HepG2 (cell line): ENCODE measurements around the gene SYS1. TPM values are rescaled to one million over a fixed set of nuclear protein-coding genes. Genes with fewer than 3 reads are reported as not detected.
"Not testable (repeated sequence)": the region's sequence is repeated elsewhere in the genome, so short reads cannot be mapped to it uniquely, and the experiment has no call there.

Source experiments
- ATAC-seq: fragments of 200-7000 bp; cut with Tn5 transposase; 3 replicates; pipeline ENCODE4 v1.9.1; 2020; ENCODE audit warnings: mild to moderate bottlenecking, moderate library complexity
- BruUV-seq: library from RNA; stranded (reverse); fragments of 400-500 nt; replicated peaks from 2 replicates; lab custom pipeline; 2021; lab: Mats Ljungman, UMichigan
- CTCF ChIA-PET: fragments of 300-600 bp; formaldehyde crosslinking; extraction: SDS; loops from one replicate; lab custom pipeline; 2021; ENCODE audit warnings: low total read pairs, inconsistent platforms, low intra/inter-chr PET ratio; lab: Yijun Ruan, JAX
- POLR2A ChIA-PET: fragments of 350-600 bp; sonication (Branson Sonifier 250); formaldehyde crosslinking; loops from one replicate; lab custom pipeline; 2020; ENCODE audit warnings: antibody characterized with exemption, inconsistent platforms; lab: Yijun Ruan, JAX
- DNase-seq: peaks from one replicate; pipeline ENCODE4 v3.0.0-alpha.2; 2015; ENCODE audit warnings: low spot score
- FAIRE-seq: peaks from 3 replicates; lab custom pipeline; 2011; peaks lifted over from hg19 to GRCh38; lab: Jason Lieb, UNC
- H2AFZ ChIP-seq: one replicate; pipeline ENCODE4 v1.6.1; 2011; ENCODE audit warnings: low read length, inconsistent platforms
- H3K27ac ChIP-seq: fragments of 300-600 bp; 3 replicates; pipeline ENCODE4 v1.8.0; 2011; ENCODE audit warnings: mixed run types, mild to moderate bottlenecking, mixed read lengths, low read length, inconsistent platforms; ENCODE audit not compliant: insufficient read depth; ENCODE audit errors: extremely low read length
- H3K27me3 ChIP-seq, 2 experiments: fragments of 200-600 bp in 1 of 2; 2 replicates in 1 of 2; 3 replicates in 1 of 2; pipeline versions ENCODE4 v1.6.0 to v1.8.0; 2011; ENCODE audit warnings: low read length in 2 of 2, mild to moderate bottlenecking in 2 of 2, moderate library complexity in 2 of 2, inconsistent platforms in 1 of 2; ENCODE audit not compliant: insufficient read depth in 2 of 2, control insufficient read depth in 1 of 2
- H3K36me3 ChIP-seq, 2 experiments: fragments of 200-600 bp in 1 of 2; replicated peaks in 1 of 2; 2 replicates in 1 of 2; 3 replicates in 1 of 2; pipeline versions ENCODE4 v1.5.1 to v1.8.0; 2011; ENCODE audit warnings: low read length in 2 of 2, inconsistent platforms in 1 of 2; ENCODE audit not compliant: insufficient read depth in 2 of 2, control insufficient read depth in 1 of 2
- H3K4me1 ChIP-seq: 2 replicates; pipeline ENCODE4 v1.5.1; 2012; ENCODE audit warnings: low read length, inconsistent platforms; ENCODE audit not compliant: insufficient read depth
- H3K4me2 ChIP-seq: 2 replicates; pipeline ENCODE4 v1.6.0; 2011; ENCODE audit warnings: low read depth, low read length, inconsistent platforms
- H3K4me3 ChIP-seq, 3 experiments: fragments of 200-600 bp in 1 of 3; sonication (generic), shearing (Covaris generic) in 1 of 3; replicated peaks in 1 of 3; 2 replicates each; pipeline ENCODE4 v1.5.1; 2011 to 2016; ENCODE audit warnings: low read length in 3 of 3, inconsistent platforms in 2 of 3, low read depth in 2 of 3, mild to moderate bottlenecking in 2 of 3, control low read depth in 1 of 3, mixed read lengths in 1 of 3; ENCODE audit not compliant: insufficient read depth in 1 of 3
- H3K79me2 ChIP-seq: one replicate; pipeline ENCODE4 v1.6.1; 2011; ENCODE audit warnings: low read length, inconsistent platforms; ENCODE audit not compliant: insufficient read depth
- H3K9ac ChIP-seq: 2 replicates; pipeline ENCODE4 v1.6.0; 2011; ENCODE audit warnings: mild to moderate bottlenecking, low read depth, low read length, inconsistent platforms; ENCODE audit not compliant: insufficient read depth
- H3K9me3 ChIP-seq: 2 replicates; pipeline ENCODE4 v1.5.1; 2012; ENCODE audit warnings: mild to moderate bottlenecking, low read length
- H4K20me1 ChIP-seq: 2 replicates; pipeline ENCODE4 v1.6.0; 2011; ENCODE audit warnings: inconsistent platforms, mild to moderate bottlenecking, low read length, moderate library complexity; ENCODE audit not compliant: insufficient read depth
- ATF7 ChIP-seq, 2 experiments: fragments of 450-650 bp in 1 of 2; sonication (generic) in 1 of 2; formaldehyde crosslinking in 1 of 2; IDR thresholded peaks; 2 replicates each; pipeline versions ENCODE4 v1.4.0 to v1.6.1; 2016 to 2020; ENCODE audit warnings: antibody characterized with exemption in 1 of 2, mild to moderate bottlenecking in 1 of 2, missing genetic modification reagents in 1 of 2
- CEBPB ChIP-seq: IDR thresholded peaks from 2 replicates; pipeline ENCODE4 v1.6.1; 2011; ENCODE audit warnings: low read depth, low read length, improper control_type of control experiment, borderline replicate concordance
- CEBPG ChIP-seq: IDR thresholded peaks from 2 replicates; pipeline ENCODE4 v1.6.1; 2016
- CREB1 ChIP-seq, 2 experiments: fragments of 450-650 bp in 1 of 2; IDR thresholded peaks; 2 replicates each; pipeline ENCODE4 v1.6.1; 2016 to 2017; ENCODE audit warnings: control low read depth in 1 of 2, mild to moderate bottlenecking in 1 of 2, missing compliant biosample characterization in 1 of 2, missing genetic modification characterization in 1 of 2
- FOXK1 ChIP-seq: sonication (generic); formaldehyde crosslinking; IDR thresholded peaks from 2 replicates; pipeline ENCODE4 v1.4.0; 2020; ENCODE audit warnings: low read depth, missing genetic modification reagents, borderline replicate concordance
- SOX5 ChIP-seq: IDR thresholded peaks from 2 replicates; pipeline ENCODE4 v1.6.1; 2016; ENCODE audit warnings: borderline replicate concordance
- ZNF441 ChIP-seq: sonication (generic); formaldehyde crosslinking; IDR thresholded peaks from 2 replicates; pipeline ENCODE4 v1.7.0; 2021; ENCODE audit warnings: missing genetic modification reagents, borderline replicate concordance
- WGBS: methylation state at CpG from one replicate; pipeline ENCODE4 v1.1.6; 2017; ENCODE audit warnings: low lambda C conversion rate; 5-methylcytosine and 5-hydroxymethylcytosine counted together
- in situ Hi-C: cut with HindIII; loops from 2 replicates; pipeline ENCODE4 v1.10.0; 2017; ENCODE audit warnings: low pct_unique_long_range_greater_than_20kb; ENCODE audit not compliant: extremely low pct_ligation_motif_present
- intact Hi-C: fragments of 100-400 bp; cut with micrococcal nuclease; formaldehyde crosslinking; loops from one replicate; pipeline ENCODE4 v1.10.0; 2022; ENCODE audit not compliant: unreplicated experiment
- polyA plus RNA-seq, 8 experiments: library from polyadenylated mRNA; depleted of rRNA in 3 of 8; stranded (reverse) in 7 of 8; unstranded in 1 of 8; fragments of >200 nt; fragmentation: Illumina TruSeq in 4 of 8; extraction: Trizol in 4 of 8; gene quantifications; 2 replicates each; pipeline versions ENCODE4 v1.2.1 to v1.2.3, GENCODE V29; 2011 to 2016; ENCODE audit warnings: low read depth in 4 of 8, missing spikeins in 1 of 8, mixed read lengths in 1 of 8; ENCODE audit not compliant: insufficient read depth in 1 of 8
- total RNA-seq, 5 experiments: library from RNA; depleted of rRNA; stranded (reverse); fragments of >200 nt; fragmentation: Illumina TruSeq; extraction: Trizol; gene quantifications; 2 replicates each; pipeline ENCODE4 v1.2.3, GENCODE V29; 2016; ENCODE audit warnings: low read depth in 1 of 5
- TF ChIP-seq, protein P1 (sequence below): sonication (generic); formaldehyde crosslinking; IDR thresholded peaks from 2 replicates; pipeline ENCODE4 v1.5.0; 2020; ENCODE audit warnings: mild to moderate bottlenecking, missing genetic modification reagents
- TF ChIP-seq, protein P2 (sequence below): sonication (generic); formaldehyde crosslinking; IDR thresholded peaks from 2 replicates; pipeline ENCODE4 v1.4.0; 2020; ENCODE audit warnings: missing genetic modification reagents
- TF ChIP-seq, protein P3 (sequence below), 2 experiments: fragments of 450-650 bp in 1 of 2; sonication (generic) in 1 of 2; formaldehyde crosslinking; IDR thresholded peaks; 2 replicates each; pipeline versions ENCODE4 v1.5.0 to v1.8.0; 2020 to 2022; ENCODE audit warnings: mild to moderate bottlenecking in 1 of 2, missing genetic modification reagents in 1 of 2

SYS1 gene
- total and polyA plus RNA-seq, 2 of the 13 experiments (the other 11 are each of a cell fraction or from before 2014, with no cell fraction given) = 38.3 to 65.6 TPM

DNA sequence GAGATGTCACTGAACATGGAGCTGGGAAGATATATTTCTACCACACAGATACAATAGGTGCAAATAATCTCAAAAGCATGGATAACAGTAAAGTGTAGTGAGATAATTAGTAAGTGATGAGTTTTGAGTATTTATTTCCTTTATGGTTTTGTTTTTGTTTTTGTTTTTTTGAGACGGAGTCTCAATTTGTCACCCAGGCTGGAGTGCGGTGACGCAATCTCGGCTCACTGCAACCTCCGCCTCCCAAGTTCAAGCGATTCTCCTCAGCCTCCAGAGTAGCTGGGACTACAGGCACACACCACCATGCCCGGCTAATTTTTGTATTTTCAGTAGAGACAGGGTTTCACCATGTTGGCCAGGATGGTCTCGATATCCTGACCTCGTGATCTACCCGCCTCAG, 12.2 kb upstream of the SYS1 start:
- ATAC-seq; FAIRE-seq; H3K27ac ChIP-seq; H3K36me3 ChIP-seq; CTCF ChIA-PET; H4K20me1 ChIP-seq; DNase-seq; H3K9ac ChIP-seq; BruUV-seq; H3K9me3 ChIP-seq; intact Hi-C loops; H3K4me3 ChIP-seq; in situ Hi-C loops; H2AFZ ChIP-seq; TF ChIP-seq CREB1, ATF7 (CRISPR knock-in tag; IDR thresholded peaks at IDR 0.05): not testable (repeated sequence)
- H3K79me2 ChIP-seq = peaks cover 21% of the 10 kb centered on the region
- H3K27me3 ChIP-seq = peaks cover 1 to 11% of the 10 kb centered on the region in 2 experiments; a peak in 2 of 5 replicates
- POLR2A ChIA-PET = interaction anchor here (0.9 to 29.5 kb wide), 4 partner anchors 8 to 28 kb away, joined by 3 to 1422 read pairs (median 713); partner anchors contain the start of genes SDC4 and SYS1
- peaks cover 56% of the 10 kb centered on the region for H3K4me1 ChIP-seq
- 16% methylated on average over 10 of the region's 10 CpGs for WGBS
- TF ChIP-seq CREB1 (IDR thresholded peaks at IDR 0.05) (peak; percentile 14; the same call in 1 of the 2 replicates), CEBPB (peak; percentile 82), ATF7 (IDR thresholded peaks at IDR 0.05) (peak; percentile 82), CEBPG (peak; percentile 88), SOX5 (CRISPR knock-in tag) (0 out of 2 replicates have a peak, but pooled peaks have one; percentile 21), ZNF441 (CRISPR knock-in tag) (peak; percentile 69; the same call in 1 of the 2 replicates), FOXK1 (CRISPR knock-in tag) (0 out of 2 replicates have a peak, but pooled peaks have one; percentile 27)
- TF ChIP-seq, protein P1, sequence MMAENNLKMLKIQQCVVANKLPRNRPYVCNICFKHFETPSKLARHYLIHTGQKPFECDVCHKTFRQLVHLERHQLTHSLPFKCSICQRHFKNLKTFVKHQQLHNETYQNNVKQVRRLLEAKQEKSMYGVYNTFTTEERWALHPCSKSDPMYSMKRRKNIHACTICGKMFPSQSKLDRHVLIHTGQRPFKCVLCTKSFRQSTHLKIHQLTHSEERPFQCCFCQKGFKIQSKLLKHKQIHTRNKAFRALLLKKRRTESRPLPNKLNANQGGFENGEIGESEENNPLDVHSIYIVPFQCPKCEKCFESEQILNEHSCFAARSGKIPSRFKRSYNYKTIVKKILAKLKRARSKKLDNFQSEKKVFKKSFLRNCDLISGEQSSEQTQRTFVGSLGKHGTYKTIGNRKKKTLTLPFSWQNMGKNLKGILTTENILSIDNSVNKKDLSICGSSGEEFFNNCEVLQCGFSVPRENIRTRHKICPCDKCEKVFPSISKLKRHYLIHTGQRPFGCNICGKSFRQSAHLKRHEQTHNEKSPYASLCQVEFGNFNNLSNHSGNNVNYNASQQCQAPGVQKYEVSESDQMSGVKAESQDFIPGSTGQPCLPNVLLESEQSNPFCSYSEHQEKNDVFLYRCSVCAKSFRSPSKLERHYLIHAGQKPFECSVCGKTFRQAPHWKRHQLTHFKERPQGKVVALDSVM (CRISPR knock-in tag) = peak; percentile 33; the same call in 1 of the 2 replicates
- TF ChIP-seq, protein P2, sequence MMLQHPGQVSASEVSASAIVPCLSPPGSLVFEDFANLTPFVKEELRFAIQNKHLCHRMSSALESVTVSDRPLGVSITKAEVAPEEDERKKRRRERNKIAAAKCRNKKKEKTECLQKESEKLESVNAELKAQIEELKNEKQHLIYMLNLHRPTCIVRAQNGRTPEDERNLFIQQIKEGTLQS (CRISPR knock-in tag) = peak; percentile 68
- TF ChIP-seq, protein P3, sequence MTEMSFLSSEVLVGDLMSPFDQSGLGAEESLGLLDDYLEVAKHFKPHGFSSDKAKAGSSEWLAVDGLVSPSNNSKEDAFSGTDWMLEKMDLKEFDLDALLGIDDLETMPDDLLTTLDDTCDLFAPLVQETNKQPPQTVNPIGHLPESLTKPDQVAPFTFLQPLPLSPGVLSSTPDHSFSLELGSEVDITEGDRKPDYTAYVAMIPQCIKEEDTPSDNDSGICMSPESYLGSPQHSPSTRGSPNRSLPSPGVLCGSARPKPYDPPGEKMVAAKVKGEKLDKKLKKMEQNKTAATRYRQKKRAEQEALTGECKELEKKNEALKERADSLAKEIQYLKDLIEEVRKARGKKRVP (CRISPR knock-in tag; IDR thresholded peaks at IDR 0.05) = 0 out of 4 replicates have a peak, but pooled peaks of 1 of the 2 experiments have one; percentile 46
- peak overlapping the region; percentile 4; the same call in 1 of the 2 replicates for H3K4me2 ChIP-seq
